Neuronal stem cell (in vitro differentiated cells): Measurements from ENCODE around the gene DLG1.

Source experiments
- DNase-seq: peaks from one replicate; pipeline ENCODE4 v3.0.0-alpha.2; 2013; ENCODE audit warnings: low spot score
- H2AFZ ChIP-seq: one replicate; pipeline ENCODE4 v1.6.1; 2013; ENCODE audit warnings: mild to moderate bottlenecking, low read length, inconsistent platforms
- H2AK5ac ChIP-seq: 2 replicates; pipeline ENCODE4 v1.6.1; 2013; ENCODE audit warnings: low read depth, mild to moderate bottlenecking, inconsistent platforms, low read length, moderate library complexity, mixed read lengths
- H2BK120ac ChIP-seq: 2 replicates; pipeline ENCODE4 v1.6.1; 2013; ENCODE audit warnings: low read depth, mild to moderate bottlenecking, inconsistent platforms, low read length, moderate library complexity, mixed read lengths
- H2BK12ac ChIP-seq: one replicate; pipeline ENCODE4 v1.6.1; 2013; ENCODE audit warnings: low read length, inconsistent platforms
- H2BK15ac ChIP-seq: 2 replicates; pipeline ENCODE4 v1.6.1; 2013; ENCODE audit warnings: mild to moderate bottlenecking, low read length, inconsistent platforms, mixed read lengths
- H2BK5ac ChIP-seq: one replicate; pipeline ENCODE4 v1.6.1; 2013; ENCODE audit warnings: inconsistent platforms, mild to moderate bottlenecking, low read length, moderate library complexity
- H3K14ac ChIP-seq: one replicate; pipeline ENCODE4 v1.6.1; 2013; ENCODE audit warnings: low read length, inconsistent platforms
- H3K18ac ChIP-seq: 2 replicates; pipeline ENCODE4 v1.6.1; 2013; ENCODE audit warnings: low read length, inconsistent platforms
- H3K23ac ChIP-seq: 2 replicates; pipeline ENCODE4 v1.6.1; 2013; ENCODE audit warnings: low read depth, mild to moderate bottlenecking, mixed read lengths, low read length, inconsistent platforms; ENCODE audit not compliant: poor library complexity
- H3K27ac ChIP-seq: replicated peaks from 3 replicates; pipeline ENCODE4 v1.5.1; 2013; ENCODE audit warnings: low read length, inconsistent platforms
- H3K27me3 ChIP-seq, 3 experiments: 2 replicates each; pipeline ENCODE4 v1.6.1; 2013; ENCODE audit warnings: low read length in 3 of 3, mild to moderate bottlenecking in 2 of 3, inconsistent platforms in 1 of 3, low read depth in 1 of 3, mixed read lengths in 1 of 3, moderate library complexity in 1 of 3; ENCODE audit not compliant: control insufficient read depth in 3 of 3, insufficient read depth in 3 of 3
- H3K36me3 ChIP-seq, 2 donors: replicated peaks in 1 of 2; 2 replicates each; pipeline ENCODE4 v1.6.1; 2013; ENCODE audit warnings: low read length in 2 of 2; ENCODE audit not compliant: control insufficient read depth in 2 of 2, insufficient read depth in 2 of 2
- H3K4ac ChIP-seq: 2 replicates; pipeline ENCODE4 v1.6.1; 2013; ENCODE audit warnings: inconsistent platforms, mild to moderate bottlenecking, low read length, moderate library complexity
- H3K4me1 ChIP-seq, 2 donors: 1 replicate in 1 of 2; 2 replicates in 1 of 2; pipeline ENCODE4 v1.6.1; 2013; ENCODE audit warnings: low read length in 2 of 2, low read depth in 1 of 2; ENCODE audit not compliant: control insufficient read depth in 2 of 2, insufficient read depth in 1 of 2
- H3K4me2 ChIP-seq: one replicate; pipeline ENCODE4 v1.6.1; 2013; ENCODE audit warnings: mild to moderate bottlenecking, low read length, inconsistent platforms; ENCODE audit not compliant: insufficient read depth, poor library complexity, severe bottlenecking
- H3K4me3 ChIP-seq, 2 donors: 2 replicates each; pipeline ENCODE4 v1.5.1; 2013; ENCODE audit warnings: low read length in 2 of 2, mild to moderate bottlenecking in 2 of 2, inconsistent platforms in 1 of 2, moderate library complexity in 1 of 2
- H3K79me1 ChIP-seq: one replicate; pipeline ENCODE4 v1.6.1; 2013; ENCODE audit warnings: low read depth, mild to moderate bottlenecking, inconsistent platforms, low read length, moderate library complexity
- H3K9ac ChIP-seq: one replicate; pipeline ENCODE4 v1.6.1; 2013; ENCODE audit warnings: mild to moderate bottlenecking, low read depth, low read length, inconsistent platforms; ENCODE audit not compliant: poor library complexity
- H3K9me3 ChIP-seq, 2 donors: replicated peaks in 1 of 2; 2 replicates each; pipeline versions ENCODE3 to v1.6.1; 2013; ENCODE audit warnings: low read length in 2 of 2, mild to moderate bottlenecking in 2 of 2, inconsistent platforms in 1 of 2, low read depth in 1 of 2, mixed read lengths in 1 of 2, moderate library complexity in 1 of 2; ENCODE audit not compliant: control insufficient read depth in 2 of 2, insufficient read depth in 1 of 2
- H4K8ac ChIP-seq: one replicate; pipeline ENCODE4 v1.6.1; 2013; ENCODE audit warnings: low read depth, mild to moderate bottlenecking, inconsistent platforms, low read length, moderate library complexity
- H4K91ac ChIP-seq: one replicate; pipeline ENCODE4 v1.6.1; 2013; ENCODE audit warnings: low read length, low read depth, mild to moderate bottlenecking, inconsistent platforms; ENCODE audit not compliant: poor library complexity
- whole genome bisulfite sequencing, 2 donors: extraction: QIAGEN DNeasy Blood & Tissue Kit; methylation state at CpG; one replicate each; pipeline ENCODE4 v1.1.7; 2013; ENCODE audit warnings: missing lambda C conversion rate in 2 of 2, mixed read lengths in 1 of 2; ENCODE audit not compliant: insufficient read length in 2 of 2, insufficient replicate concordance in 1 of 2; ENCODE audit errors: extremely low coverage in 2 of 2; 5-methylcytosine and 5-hydroxymethylcytosine counted together

Gene DLG1

GRCh38 chr3:197173620-197174019 lies 124.8 kb downstream of the DLG1 start:
- H3K4me1 ChIP-seq: peaks cover 0 to 2% of the 10 kb centered on the region in 2 donors
- no peak overlapping the region for H3K4me2 ChIP-seq
- no peaks in the 10 kb centered on the region for H3K27me3 ChIP-seq
- no peak for DNase-seq
- no CpG with 5 or more reads among the region's 4 CpGs for WGBS, 2 donors
- H3K9ac ChIP-seq: no peak overlapping the region
- H4K91ac ChIP-seq: no peak overlapping the region
- H3K4ac ChIP-seq: no peak overlapping the region
- H4K8ac ChIP-seq: no peak overlapping the region
- no peaks in the 10 kb centered on the region for H3K9me3 ChIP-seq
- H3K79me1 ChIP-seq: no peaks in the 10 kb centered on the region
- H2AK5ac ChIP-seq: no peak overlapping the region
- no peak overlapping the region for H2BK12ac ChIP-seq
- no peak overlapping the region for H3K4me3 ChIP-seq
- no peak overlapping the region for H3K14ac ChIP-seq
- H3K27ac ChIP-seq: no peak overlapping the region
- H2AFZ ChIP-seq: no peak overlapping the region
- peaks cover 0 to 5% of the 10 kb centered on the region in 2 donors for H3K36me3 ChIP-seq
- no peak overlapping the region for H2BK5ac ChIP-seq
- H2BK15ac ChIP-seq: no peak overlapping the region
- no peak overlapping the region for H3K23ac ChIP-seq
- H3K18ac ChIP-seq: no peak overlapping the region
- no peak overlapping the region for H2BK120ac ChIP-seq

- Histone ChIP-seq H2BK15ac (no peak overlapping the region), H3K14ac (no peak overlapping the region), H2AFZ (no peak overlapping the region), H3K27me3 (no peaks in the 10 kb centered on the region), H3K18ac (no peak overlapping the region), H4K91ac (no peak overlapping the region), H2AK5ac (no peak overlapping the region), H2BK120ac (no peak overlapping the region), H3K4me2 (no peak overlapping the region), H3K79me1 (no peaks in the 10 kb centered on the region), H3K27ac (no peak overlapping the region), H3K4ac (no peak overlapping the region), H3K9ac (no peak overlapping the region), H3K4me3 (no peak overlapping the region), H3K4me1 (peaks cover 0 to 7% of the 10 kb centered on the region in 2 donors), H3K23ac (no peak overlapping the region), H2BK12ac (no peak overlapping the region), H2BK5ac (no peak overlapping the region), H4K8ac (no peak overlapping the region), H3K9me3 (no peaks in the 10 kb centered on the region), H3K36me3 (no peaks in the 10 kb centered on the region)
- no CpG with 5 or more reads among the region's 1 CpG for WGBS, 2 donors
- no peak for DNase-seq
Measured at GRCh38 chr3:197171481-197172067, 126.8 kb downstream of the DLG1 start.

GRCh38 chr3:197169028-197169427 lies 129.4 kb downstream of the DLG1 start:
- no peak overlapping the region for H3K27ac ChIP-seq
- no peaks in the 10 kb centered on the region for H3K27me3 ChIP-seq
- H3K36me3 ChIP-seq: peaks cover 3 to 6% of the 10 kb centered on the region in 2 donors
- no peaks in the 10 kb centered on the region for H3K9me3 ChIP-seq
- DNase-seq: no peak
- H3K9ac ChIP-seq: no peak overlapping the region
- no peak overlapping the region for H2BK15ac ChIP-seq
- H3K14ac ChIP-seq: no peak overlapping the region
- H2BK5ac ChIP-seq: no peak overlapping the region
- no peak overlapping the region for H4K91ac ChIP-seq
- H4K8ac ChIP-seq: no peak overlapping the region
- no peak overlapping the region for H3K4me2 ChIP-seq
- H2BK12ac ChIP-seq: no peak overlapping the region
- peaks cover 0 to 7% of the 10 kb centered on the region in 2 donors for H3K4me1 ChIP-seq
- no peak overlapping the region for H3K4me3 ChIP-seq
- H3K79me1 ChIP-seq: peaks cover 2% of the 10 kb centered on the region
- no peak overlapping the region for H2AFZ ChIP-seq
- no peak overlapping the region for H3K23ac ChIP-seq
- H2AK5ac ChIP-seq: no peak overlapping the region
- H3K18ac ChIP-seq: no peak overlapping the region
- no CpG with 5 or more reads among the region's 1 CpG for WGBS, 2 donors
- H2BK120ac ChIP-seq: no peak overlapping the region
- no peak overlapping the region for H3K4ac ChIP-seq

GRCh38 chr3:197168606-197169005 lies 129.8 kb downstream of the DLG1 start:
- no peak overlapping the region for H3K18ac ChIP-seq
- no peak overlapping the region for H3K4ac ChIP-seq
- no peak for DNase-seq
- no peak overlapping the region for H2BK15ac ChIP-seq
- H3K9ac ChIP-seq: no peak overlapping the region
- no peak overlapping the region for H2AFZ ChIP-seq
- H4K91ac ChIP-seq: no peak overlapping the region
- H3K4me3 ChIP-seq: no peak overlapping the region
- H2AK5ac ChIP-seq: no peak overlapping the region
- peaks cover 2% of the 10 kb centered on the region for H3K79me1 ChIP-seq
- no peak overlapping the region for H3K14ac ChIP-seq
- H3K27me3 ChIP-seq: no peaks in the 10 kb centered on the region
- H2BK5ac ChIP-seq: no peak overlapping the region
- peaks cover 0 to 2% of the 10 kb centered on the region in 2 donors for H3K9me3 ChIP-seq
- H3K27ac ChIP-seq: no peak overlapping the region
- no peak overlapping the region for H4K8ac ChIP-seq
- peaks cover 3 to 6% of the 10 kb centered on the region in 2 donors for H3K36me3 ChIP-seq
- no peak overlapping the region for H2BK12ac ChIP-seq
- no peak overlapping the region for H2BK120ac ChIP-seq
- WGBS, 2 donors: no CpG with 5 or more reads among the region's 2 CpGs
- no peak overlapping the region for H3K4me2 ChIP-seq
- H3K4me1 ChIP-seq: peaks cover 0 to 7% of the 10 kb centered on the region in 2 donors
- H3K23ac ChIP-seq: no peak overlapping the region
